IMR-90 (cell line): ENCODE measurements around the gene SDHAF4. TPM values are rescaled to one million over a fixed set of nuclear protein-coding genes. Genes with fewer than 3 reads are reported as not detected.

ENCODE experiments used
- ATAC-seq: fragments of 200-7000 bp; cut with Tn5 transposase; 2 replicates; pipeline ENCODE4 v1.9.1; 2020; ENCODE audit warnings: low read depth, mild to moderate bottlenecking, moderate library complexity
- BruUV-seq: library from RNA; stranded (reverse); fragments of 400-500 nt; replicated peaks from 2 replicates; lab custom pipeline; 2021; lab: Mats Ljungman, UMichigan
- CTCF ChIA-PET: fragments of 300-600 bp; formaldehyde crosslinking; extraction: SDS; loops from one replicate; lab custom pipeline; 2021; ENCODE audit warnings: antibody characterized with exemption; lab: Yijun Ruan, JAX
- POLR2A ChIA-PET: fragments of 300-600 bp; sonication (Branson Sonifier 250); formaldehyde crosslinking; loops from one replicate; lab custom pipeline; 2022; ENCODE audit warnings: antibody characterized with exemption; ENCODE audit not compliant: unreplicated experiment; lab: Charles Lee
- DNase-seq: peaks from one replicate; pipeline ENCODE4 v3.0.0; 2013
- H2AFZ ChIP-seq: replicated peaks from 2 replicates; pipeline ENCODE3; 2013; ENCODE audit warnings: low read length, mild to moderate bottlenecking; ENCODE audit not compliant: poor library complexity
- H2AK5ac ChIP-seq: 2 replicates; pipeline ENCODE4 v1.6.1; 2013; ENCODE audit warnings: low read depth, low read length, inconsistent platforms
- H2AK9ac ChIP-seq: replicated peaks from 2 replicates; pipeline ENCODE3; 2013; ENCODE audit warnings: mild to moderate bottlenecking, low read depth, low read length, moderate library complexity; ENCODE audit not compliant: poor library complexity
- H2BK120ac ChIP-seq: 2 replicates; pipeline ENCODE4 v1.6.1; 2013; ENCODE audit warnings: low read depth, low read length, inconsistent platforms
- H2BK15ac ChIP-seq: 3 replicates; pipeline ENCODE4 v1.6.1; 2013; ENCODE audit warnings: low read depth, low read length, inconsistent platforms
- H2BK20ac ChIP-seq: 2 replicates; pipeline ENCODE4 v1.6.1; 2013; ENCODE audit warnings: low read depth, mild to moderate bottlenecking, inconsistent platforms, low read length, moderate library complexity
- H2BK5ac ChIP-seq: 2 replicates; pipeline ENCODE4 v1.6.1; 2013; ENCODE audit warnings: mild to moderate bottlenecking, low read depth, low read length, inconsistent platforms; ENCODE audit not compliant: poor library complexity, severe bottlenecking
- H3K14ac ChIP-seq: replicated peaks from 2 replicates; pipeline ENCODE4 v1.6.1; 2013; ENCODE audit warnings: low read depth, low read length, inconsistent platforms
- H3K18ac ChIP-seq: 2 replicates; pipeline ENCODE4 v1.6.1; 2013; ENCODE audit warnings: low read depth, low read length, control low read depth
- H3K23ac ChIP-seq: 2 replicates; pipeline ENCODE4 v1.6.1; 2013; ENCODE audit warnings: low read depth, low read length, inconsistent platforms
- H3K27ac ChIP-seq: 2 replicates; pipeline ENCODE4 v1.5.1; 2013; ENCODE audit warnings: mild to moderate bottlenecking, control low read depth, low read length; ENCODE audit not compliant: insufficient read depth
- H3K27me3 ChIP-seq: 2 replicates; pipeline ENCODE4 v1.6.1; 2013; ENCODE audit warnings: low read length; ENCODE audit not compliant: control insufficient read depth, insufficient read depth
- H3K36me3 ChIP-seq: 2 replicates; pipeline ENCODE4 v1.6.1; 2013; ENCODE audit warnings: low read length, mixed read lengths; ENCODE audit not compliant: control insufficient read depth, insufficient read depth
- H3K4ac ChIP-seq: 2 replicates; pipeline ENCODE4 v1.6.1; 2013; ENCODE audit warnings: low read depth, low read length, inconsistent platforms
- H3K4me1 ChIP-seq: 2 replicates; pipeline ENCODE4 v1.6.1; 2013; ENCODE audit warnings: low read length, mixed read lengths; ENCODE audit not compliant: control insufficient read depth, insufficient read depth
- H3K4me2 ChIP-seq: 2 replicates; pipeline ENCODE4 v1.6.1; 2013; ENCODE audit warnings: low read depth, mild to moderate bottlenecking, control low read depth, low read length, moderate library complexity
- H3K4me3 ChIP-seq: 2 replicates; pipeline ENCODE4 v1.5.1; 2013; ENCODE audit warnings: low read depth, mild to moderate bottlenecking, control low read depth, low read length, moderate library complexity; ENCODE audit not compliant: insufficient read depth
- H3K56ac ChIP-seq: 2 replicates; pipeline ENCODE4 v1.6.1; 2013; ENCODE audit warnings: low read length, inconsistent platforms; ENCODE audit not compliant: insufficient read depth; ENCODE audit errors: extremely low read depth
- H3K79me1 ChIP-seq, 2 experiments: 2 replicates each; pipeline ENCODE4 v1.6.1; 2013; ENCODE audit warnings: low read length in 2 of 2, inconsistent platforms in 1 of 2, low read depth in 1 of 2
- H3K9ac ChIP-seq: 2 replicates; pipeline ENCODE4 v1.6.1; 2013; ENCODE audit warnings: low read depth, low read length, control low read depth
- H3K9me1 ChIP-seq: 2 replicates; pipeline ENCODE4 v1.6.1; 2013; ENCODE audit warnings: low read length, inconsistent platforms; ENCODE audit not compliant: insufficient read depth
- H3K9me3 ChIP-seq: 2 replicates; pipeline ENCODE4 v1.6.1; 2013; ENCODE audit warnings: low read length; ENCODE audit not compliant: control insufficient read depth, insufficient read depth
- H4K20me1 ChIP-seq: 2 replicates; pipeline ENCODE4 v1.6.1; 2013; ENCODE audit warnings: low read length, inconsistent platforms; ENCODE audit not compliant: insufficient read depth
- H4K5ac ChIP-seq: 2 replicates; pipeline ENCODE4 v1.6.1; 2013; ENCODE audit warnings: mild to moderate bottlenecking, low read depth, low read length, control low read depth
- H4K8ac ChIP-seq, 2 experiments: 2 replicates each; pipeline ENCODE4 v1.6.1; 2013; ENCODE audit warnings: low read depth in 2 of 2, low read length in 2 of 2, control low read depth in 1 of 2, inconsistent platforms in 1 of 2
- H4K91ac ChIP-seq: 2 replicates; pipeline ENCODE4 v1.6.1; 2013; ENCODE audit warnings: low read depth, low read length, inconsistent platforms; ENCODE audit not compliant: insufficient read depth
- CEBPB ChIP-seq: IDR thresholded peaks from 2 replicates; pipeline ENCODE4 v1.6.1; 2012; ENCODE audit warnings: low read depth, low read length, improper control_type of control experiment
- CHD1 ChIP-seq: IDR thresholded peaks from 2 replicates; pipeline ENCODE4 v1.6.1; 2012; ENCODE audit warnings: low read depth, low read length, improper control_type of control experiment
- CTCF ChIP-seq: conservative IDR thresholded peaks from 2 replicates; pipeline ENCODE4 v1.5.1; 2012; ENCODE audit warnings: mild to moderate bottlenecking, low read depth, low read length, improper control_type of control experiment
- FOS ChIP-seq: fragments of 150-350 bp; IDR thresholded peaks from 2 replicates; pipeline ENCODE4 v1.6.1; 2016; ENCODE audit warnings: low read depth, low read length
- MAFK ChIP-seq: IDR thresholded peaks from 2 replicates; pipeline ENCODE4 v1.6.1; 2012; ENCODE audit warnings: low read depth, low read length, improper control_type of control experiment
- MAZ ChIP-seq: IDR thresholded peaks from 2 replicates; pipeline ENCODE4 v1.6.1; 2012; ENCODE audit warnings: low read depth, mild to moderate bottlenecking, low read length, improper control_type of control experiment, moderate library complexity, borderline replicate concordance
- MXI1 ChIP-seq: IDR thresholded peaks from 2 replicates; pipeline ENCODE4 v1.6.1; 2012; ENCODE audit warnings: low read depth, mild to moderate bottlenecking, low read length, moderate library complexity, borderline replicate concordance
- POLR2A ChIP-seq: IDR thresholded peaks from 2 replicates; pipeline ENCODE4 v1.6.1; 2012; ENCODE audit warnings: mild to moderate bottlenecking, low read depth, low read length
- RCOR1 ChIP-seq: IDR thresholded peaks from 2 replicates; pipeline ENCODE4 v1.6.1; 2012; ENCODE audit warnings: mild to moderate bottlenecking, low read length, improper control_type of control experiment; ENCODE audit not compliant: insufficient replicate concordance
- SMC3 ChIP-seq: fragments of 150-350 bp; IDR thresholded peaks from 2 replicates; pipeline ENCODE4 v1.6.1; 2016; ENCODE audit warnings: low read depth, mild to moderate bottlenecking, antibody characterized with exemption, low read length, moderate library complexity
- WGBS, 2 experiments: methylation state at CpG; one replicate each; pipeline versions ENCODE4 v1.1.5 to v1.1.7; 2013; ENCODE audit warnings: missing lambda C conversion rate in 2 of 2; ENCODE audit not compliant: insufficient read length in 1 of 2; ENCODE audit errors: extremely low coverage in 2 of 2; 5-methylcytosine and 5-hydroxymethylcytosine counted together
- dilution Hi-C: fragments of 300-500 bp; cut with HindIII; formaldehyde crosslinking; loops from one replicate; pipeline ENCODE4 v1.14.3; 2018; ENCODE audit warnings: low sequenced_read_pairs; ENCODE audit not compliant: unreplicated experiment
- in situ Hi-C: fragments of 300-500 bp; cut with MboI; formaldehyde crosslinking; loops from 3 replicates; pipeline ENCODE4 v1.14.3; 2019; ENCODE audit warnings: low sequenced_read_pairs, inconsistent platforms, mixed read lengths
- intact Hi-C: fragments of 100-400 bp; cut with micrococcal nuclease; formaldehyde crosslinking; loops from 2 replicates; pipeline ENCODE4 v1.10.0; 2022
- polyA plus RNA-seq, 3 experiments: library from polyadenylated mRNA; depleted of rRNA; stranded (reverse); fragments of >200 nt; gene quantifications; 2 replicates each; pipeline ENCODE4 v1.2.3, GENCODE V29; 2012; ENCODE audit warnings: low replicate concordance in 1 of 3
- total RNA-seq: library from RNA; depleted of rRNA; stranded (reverse); fragments of >200 nt; gene quantifications from 2 replicates; pipeline ENCODE4 v1.2.3, GENCODE V29; 2012

The SDHAF4 gene
- total and polyA plus RNA-seq, 2 of the 4 experiments (the other 2 are of a cell fraction), result 1.6 to 4.4 TPM

- no peak overlapping the region for H3K14ac ChIP-seq
- H3K27ac ChIP-seq, result no peak overlapping the region
- H2BK120ac ChIP-seq, result no peak overlapping the region
- H4K8ac ChIP-seq, result no peak overlapping the region
- in situ Hi-C loops (no loop called here), dilution Hi-C loops (no loop called here), intact Hi-C loops (loop anchor here (10.0 kb wide), 1 partner anchor 60 kb away; no protein-coding TSS in a partner anchor)
- H4K91ac ChIP-seq, result no peak overlapping the region
- no peaks in the 10 kb centered on the region for H3K4me1 ChIP-seq
- H3K23ac ChIP-seq, result no peak overlapping the region
- H3K9me3 ChIP-seq, result no peaks in the 10 kb centered on the region
- ChIA-PET CTCF (no interaction called here), POLR2A (no interaction called here)
- no peak overlapping the region for H3K9ac ChIP-seq
- no peaks in the 10 kb centered on the region for H3K36me3 ChIP-seq
- no TSS peak for BruUV-seq
- no peak overlapping the region for H2BK15ac ChIP-seq
- H4K20me1 ChIP-seq, result no peaks in the 10 kb centered on the region
- no peaks in the 10 kb centered on the region for H3K27me3 ChIP-seq
- H2BK5ac ChIP-seq, result no peak overlapping the region
- TF ChIP-seq FOS (no peak), MAZ (no peak), MAFK (no peak), RCOR1 (no peak), CEBPB (no peak), CTCF (no peak), MXI1 (no peak), POLR2A (no peak), SMC3 (no peak), CHD1 (no peak)
- no peak overlapping the region for H3K4me3 ChIP-seq
- no CpG with 5 or more reads among the region's 2 CpGs for WGBS, 2 experiments
- H3K4ac ChIP-seq, result no peak overlapping the region
- no peak overlapping the region for H2BK20ac ChIP-seq
- no peak overlapping the region for H2AK9ac ChIP-seq
- ATAC-seq (no peak), DNase-seq (no peak)
- H3K56ac ChIP-seq, result no peak overlapping the region
- H3K9me1 ChIP-seq, result no peaks in the 10 kb centered on the region
- H3K79me1 ChIP-seq, result no peaks in the 10 kb centered on the region
- no peak overlapping the region for H4K5ac ChIP-seq
- H2AK5ac ChIP-seq, result no peak overlapping the region
- no peak overlapping the region for H2AFZ ChIP-seq
- H3K4me2 ChIP-seq, result no peak overlapping the region
- no peak overlapping the region for H3K18ac ChIP-seq
Observed at GRCh38 chr6:70574643-70575042, 7.9 kb downstream of the SDHAF4 start.
